GM12874 (cell line): ENCODE measurements around the gene EFCAB8.

Experiments
- TF ChIP-seq, protein P1 (sequence below): IDR thresholded peaks from 2 replicates; pipeline ENCODE4 v1.5.1; 2011; ENCODE audit warnings: low read depth, mild to moderate bottlenecking, control low read depth, low read length, moderate library complexity; ENCODE audit not compliant: insufficient read depth

Gene EFCAB8

DNA sequence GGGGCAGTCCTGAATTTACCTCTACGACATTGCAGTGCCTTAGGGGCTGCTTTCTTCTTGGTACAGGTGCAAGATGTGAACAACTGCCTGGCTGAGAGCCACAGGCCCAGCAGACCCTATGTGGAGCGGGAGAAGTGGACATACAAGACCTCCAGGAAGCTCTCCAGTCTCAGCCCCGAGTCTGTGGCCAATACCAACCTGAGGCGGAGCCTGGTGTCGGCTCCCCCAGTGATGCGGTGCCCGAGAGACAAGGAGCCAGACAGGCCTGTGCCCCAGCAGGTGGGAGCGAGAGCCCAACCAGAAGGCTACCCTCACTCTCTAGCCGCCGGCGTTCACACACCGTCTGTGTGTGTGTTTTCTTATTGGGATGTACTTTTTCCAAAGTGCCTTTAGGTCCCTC lies 59.6 kb downstream of the EFCAB8 start:
- TF ChIP-seq, protein P1, sequence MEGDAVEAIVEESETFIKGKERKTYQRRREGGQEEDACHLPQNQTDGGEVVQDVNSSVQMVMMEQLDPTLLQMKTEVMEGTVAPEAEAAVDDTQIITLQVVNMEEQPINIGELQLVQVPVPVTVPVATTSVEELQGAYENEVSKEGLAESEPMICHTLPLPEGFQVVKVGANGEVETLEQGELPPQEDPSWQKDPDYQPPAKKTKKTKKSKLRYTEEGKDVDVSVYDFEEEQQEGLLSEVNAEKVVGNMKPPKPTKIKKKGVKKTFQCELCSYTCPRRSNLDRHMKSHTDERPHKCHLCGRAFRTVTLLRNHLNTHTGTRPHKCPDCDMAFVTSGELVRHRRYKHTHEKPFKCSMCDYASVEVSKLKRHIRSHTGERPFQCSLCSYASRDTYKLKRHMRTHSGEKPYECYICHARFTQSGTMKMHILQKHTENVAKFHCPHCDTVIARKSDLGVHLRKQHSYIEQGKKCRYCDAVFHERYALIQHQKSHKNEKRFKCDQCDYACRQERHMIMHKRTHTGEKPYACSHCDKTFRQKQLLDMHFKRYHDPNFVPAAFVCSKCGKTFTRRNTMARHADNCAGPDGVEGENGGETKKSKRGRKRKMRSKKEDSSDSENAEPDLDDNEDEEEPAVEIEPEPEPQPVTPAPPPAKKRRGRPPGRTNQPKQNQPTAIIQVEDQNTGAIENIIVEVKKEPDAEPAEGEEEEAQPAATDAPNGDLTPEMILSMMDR: no peak

DNA sequence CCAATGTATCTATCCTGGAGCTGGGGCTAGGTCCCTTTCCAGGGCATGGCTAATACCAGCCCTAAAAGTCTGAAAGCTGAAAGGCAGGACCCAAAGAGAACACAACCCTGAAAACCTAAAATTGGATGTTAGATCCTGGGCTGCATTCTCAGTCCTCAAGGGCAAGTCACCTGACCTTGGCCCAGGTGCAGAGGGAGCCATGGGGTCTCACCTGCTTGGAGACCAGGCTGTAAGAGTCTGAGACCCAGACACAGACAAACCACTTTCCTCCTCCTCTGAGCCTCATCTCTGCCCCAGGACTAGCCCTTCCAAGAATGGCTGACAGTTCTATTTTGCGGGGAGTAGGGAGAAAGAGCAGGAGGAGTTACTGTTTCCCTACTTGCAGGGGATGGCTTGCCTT lies 60.0 kb downstream of the EFCAB8 start:
- TF ChIP-seq, protein P1: no peak

DNA sequence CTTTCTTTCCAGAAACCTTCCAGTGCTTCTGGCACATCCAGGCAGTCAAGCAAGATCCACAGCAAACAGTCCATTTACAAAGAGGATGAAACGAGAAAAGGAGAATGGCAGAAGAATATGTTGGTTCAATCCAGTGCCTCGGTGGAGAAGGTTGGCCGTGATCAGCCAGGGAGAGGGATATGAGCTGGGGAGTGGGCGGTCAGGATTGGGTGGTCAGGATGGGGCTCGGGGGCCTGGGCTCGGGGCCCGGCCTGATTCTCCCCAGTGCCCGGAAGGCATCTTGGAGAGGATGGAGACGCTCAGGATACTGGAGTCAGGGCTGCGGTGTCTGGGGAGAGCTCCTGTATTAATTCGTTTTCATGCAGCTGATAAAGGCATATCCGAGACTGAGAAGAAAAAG lies 61.3 kb downstream of the EFCAB8 start:
- TF ChIP-seq, protein P1: no peak

DNA sequence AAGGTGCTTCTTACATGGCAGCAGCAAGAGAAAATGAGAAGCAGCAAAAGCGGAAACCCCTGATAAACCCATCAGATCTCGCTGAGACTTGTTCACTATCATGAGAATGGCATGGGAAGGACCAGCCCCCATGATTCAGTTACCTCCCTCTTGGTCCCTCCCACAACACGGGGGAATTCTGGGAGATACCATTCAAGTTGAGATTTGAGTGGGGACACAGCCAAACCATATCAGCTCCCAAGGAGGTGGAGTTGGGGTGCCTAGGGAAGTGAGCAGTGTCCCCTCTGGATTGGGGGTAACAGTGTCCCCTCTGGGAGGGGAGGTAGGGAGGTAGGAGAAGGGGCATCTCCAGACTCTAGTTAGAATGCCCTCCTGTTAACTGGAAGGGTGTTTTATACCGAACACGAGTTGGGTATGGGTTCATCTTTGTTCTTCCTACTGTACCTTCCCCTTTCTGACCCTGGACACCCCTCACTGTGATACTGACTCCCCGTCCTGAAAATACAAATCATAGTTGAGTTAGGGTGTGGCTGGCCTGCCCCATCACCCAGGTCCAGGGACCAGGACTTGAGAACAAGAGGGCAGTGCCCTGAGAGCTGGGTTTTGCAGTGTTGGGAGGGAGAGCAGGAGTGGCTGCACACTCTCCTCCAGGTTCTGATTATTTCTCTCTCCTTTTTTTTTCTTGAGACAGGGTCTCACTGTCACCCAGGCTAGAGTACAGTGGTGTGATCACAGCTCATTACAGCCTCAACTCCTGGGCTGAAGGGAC lies 62.0 kb downstream of the EFCAB8 start:
- TF ChIP-seq, protein P1: no peak

DNA sequence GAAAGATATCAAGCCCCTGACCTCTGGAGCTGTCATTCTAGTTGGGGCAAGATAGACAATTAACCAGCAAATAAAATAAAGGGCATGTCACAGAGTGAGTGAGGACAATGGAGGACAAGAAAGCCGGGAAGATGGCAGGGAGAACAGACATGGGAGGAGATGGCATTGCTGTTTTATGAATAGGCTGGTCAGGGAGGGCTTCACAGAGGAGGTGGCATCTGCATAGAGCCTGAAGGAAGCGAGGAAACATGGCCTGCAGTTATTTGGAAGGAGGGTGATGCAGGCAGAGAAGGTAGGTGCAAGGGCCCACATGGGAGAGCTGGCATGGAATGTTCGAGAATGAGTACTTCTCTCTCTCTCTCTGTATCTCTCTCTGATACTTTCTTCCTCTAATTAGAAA lies 63.7 kb downstream of the EFCAB8 start:
- TF ChIP-seq, protein P1: no peak

DNA sequence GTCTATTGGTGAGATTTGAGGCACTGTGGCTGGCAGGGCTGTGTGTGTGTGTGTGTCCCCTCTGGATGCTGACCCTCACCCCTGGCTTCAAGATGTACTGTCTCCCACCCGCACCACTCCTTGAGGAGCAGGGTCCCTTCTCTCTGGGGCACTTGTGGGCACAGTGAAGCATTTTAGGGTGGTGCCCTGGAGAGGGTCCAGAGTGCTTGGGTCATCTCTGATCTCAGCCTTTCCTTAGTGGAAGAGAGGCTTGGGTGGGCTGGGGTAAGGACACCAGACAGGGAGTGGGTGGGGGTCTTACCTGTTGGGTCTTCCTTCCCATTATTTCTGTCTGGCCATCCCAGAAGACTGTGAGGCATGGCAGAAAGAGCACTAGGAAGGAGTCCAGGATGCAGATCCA lies 66.1 kb downstream of the EFCAB8 start:
- TF ChIP-seq, protein P1: no peak

DNA sequence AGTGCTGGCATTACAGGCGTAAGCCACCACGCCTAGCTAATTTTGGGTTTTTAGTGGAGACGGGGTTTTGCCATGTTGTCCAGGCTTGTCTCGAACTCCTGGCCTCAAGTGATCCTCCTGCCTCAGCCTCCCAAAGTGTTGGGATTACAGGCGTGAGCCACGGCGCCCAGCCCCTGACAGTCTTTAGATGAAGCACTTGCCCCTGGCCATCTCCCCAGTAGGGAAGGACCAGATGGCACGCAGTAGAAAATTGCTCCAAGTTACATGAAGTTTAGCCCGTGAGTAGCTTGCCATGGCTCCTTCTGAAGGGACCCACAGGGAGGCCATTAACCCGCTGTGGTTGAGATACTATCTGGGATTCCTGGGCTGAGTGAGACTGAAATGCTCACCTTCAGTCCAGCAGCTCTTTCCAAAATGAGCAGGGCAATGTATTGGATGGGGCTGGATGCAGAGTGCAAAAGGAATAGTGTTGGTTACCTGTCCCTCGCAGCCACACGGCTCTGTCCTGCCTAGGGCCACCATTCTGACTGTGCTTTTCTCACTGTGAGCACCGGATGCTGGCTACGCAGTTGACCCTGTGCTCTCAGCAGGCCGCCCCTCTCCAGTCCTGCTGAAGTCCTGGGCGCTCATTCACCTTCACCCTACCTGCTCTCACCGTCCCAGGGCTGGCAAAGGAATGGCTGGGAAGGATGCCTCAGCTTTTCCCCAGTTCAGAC lies 66.9 kb downstream of the EFCAB8 start:
- TF ChIP-seq, protein P1: no peak
